RWPE1 (cell line): ENCODE results near the gene NEB.
A peak's percentile ranks its signal among the peaks of the same experiment; 100 is the strongest.

ENCODE experiments used
- CTCF ChIA-PET: fragments of 350-600 bp; sonication (Branson Sonifier 250); formaldehyde crosslinking; extraction: SDS; loops from one replicate; lab custom pipeline; 2021; lab: Yijun Ruan, JAX
- POLR2A ChIA-PET: fragments of 400-600 bp; formaldehyde crosslinking; extraction: SDS; loops from one replicate; lab custom pipeline; 2020; ENCODE audit warnings: antibody characterized with exemption; ENCODE audit not compliant: low non-redundant PET; lab: Yijun Ruan, JAX
- DNase-seq: peaks from one replicate; pipeline ENCODE4 v3.0.0; 2012; ENCODE audit warnings: low spot score
- H3K27ac ChIP-seq: fragments of 450-650 bp; 2 replicates; pipeline ENCODE4 v1.5.1; 2017
- CTCF ChIP-seq: fragments of 450-650 bp; conservative IDR thresholded peaks from 2 replicates; pipeline ENCODE4 v1.5.1; 2017; ENCODE audit warnings: low read depth, mild to moderate bottlenecking

NEB gene

GRCh38 chr2:151465771-151466170 lies 268.5 kb downstream of the NEB start:
- TF ChIP-seq CTCF = no peak
- CTCF ChIA-PET = no interaction called here

DNA sequence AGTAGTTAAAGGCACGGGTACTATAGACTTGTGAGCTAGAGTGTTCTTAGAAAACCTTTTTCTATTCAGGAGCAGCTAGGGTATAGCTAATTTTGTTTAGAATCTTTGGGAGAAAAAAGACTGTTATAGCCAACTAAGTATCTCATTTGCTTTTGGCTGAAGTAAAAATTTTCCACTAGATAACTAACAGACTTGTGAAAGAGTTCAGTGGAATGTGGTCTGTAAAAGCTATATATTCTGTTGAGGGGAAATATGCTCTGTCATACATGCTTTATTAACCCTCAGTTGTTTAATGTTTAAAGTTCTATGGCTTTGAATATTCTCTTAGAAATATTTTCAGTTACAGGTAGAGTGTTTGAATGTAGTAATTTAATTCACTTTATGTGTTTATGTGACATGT lies 274.9 kb downstream of the NEB start:
- H3K27ac ChIP-seq = no peak overlapping the region
- CTCF ChIA-PET = interaction anchor here (0.6 to 0.8 kb wide), 3 partner anchors 17 to 1706 kb away, joined by 3 read pairs; no protein-coding TSS in a partner anchor
- no peak for DNase-seq
- TF ChIP-seq CTCF = no peak
- POLR2A ChIA-PET = no interaction called here

More at GRCh38 chr2:151465771-151466170, 268.5 kb downstream of the NEB start:
- DNase-seq = no peak
- POLR2A ChIA-PET = no interaction called here
- H3K27ac ChIP-seq = no peak overlapping the region

DNA sequence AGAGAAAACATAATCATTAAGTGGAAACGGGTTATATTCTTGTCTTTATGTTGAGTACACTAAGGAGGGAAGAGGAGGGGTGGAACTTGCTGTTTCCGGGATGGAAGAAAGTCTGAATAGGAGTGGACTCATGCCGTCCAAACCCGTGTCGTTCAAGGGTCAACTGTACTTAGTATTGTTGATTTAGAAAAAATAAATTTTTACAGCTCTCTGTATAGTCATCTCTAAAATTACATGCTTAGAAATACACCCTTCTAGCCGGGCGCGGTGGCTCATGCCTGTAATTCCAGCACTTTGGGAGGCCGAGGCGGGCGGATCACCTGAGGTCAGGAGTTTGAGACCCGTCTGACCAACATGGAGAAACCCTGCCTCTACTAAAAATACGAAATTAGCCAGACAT lies 295.1 kb downstream of the NEB start:
- ChIA-PET POLR2A (interaction anchor here (0.7 kb wide), 1 partner anchor 64 kb away, joined by 6 read pairs; no protein-coding TSS in a partner anchor), CTCF (interaction anchor here (0.6 kb wide), 1 partner anchor 943 kb away, joined by 4 read pairs; no protein-coding TSS in a partner anchor)
- TF ChIP-seq CTCF = no peak
- no peak overlapping the region for H3K27ac ChIP-seq
- DNase-seq = no peak

GRCh38 chr2:151438506-151438905 lies 295.8 kb downstream of the NEB start:
- no peak for TF ChIP-seq CTCF
- H3K27ac ChIP-seq = no peak overlapping the region
- ChIA-PET POLR2A (no interaction called here), CTCF (interaction anchor here (0.6 to 2.3 kb wide), 2 partner anchors 9 to 20 kb away, joined by 3 to 11 read pairs; no protein-coding TSS in a partner anchor)
- DNase-seq = no peak

DNA sequence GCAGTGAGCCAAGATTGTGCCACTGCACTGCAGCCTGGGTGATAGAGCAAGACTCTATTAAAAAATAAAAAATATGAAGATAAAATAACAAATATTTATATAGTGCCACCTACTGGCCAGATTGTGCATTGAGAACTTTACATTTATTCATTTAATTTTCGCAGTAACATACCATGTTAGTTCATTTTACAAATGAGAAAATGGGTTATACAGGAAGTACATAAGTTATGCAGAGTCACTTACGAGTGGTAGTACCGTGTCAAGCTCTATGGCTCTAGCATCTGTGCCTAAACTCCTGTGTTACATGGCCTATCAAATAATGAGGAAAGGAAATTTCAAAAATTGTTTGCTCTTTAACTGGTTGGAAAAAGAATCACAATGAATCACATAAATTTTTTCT lies 296.6 kb downstream of the NEB start:
- POLR2A ChIA-PET = no interaction called here
- peak; percentile 62 for TF ChIP-seq CTCF
- CTCF ChIA-PET = interaction anchor here (1.3 to 2.3 kb wide), 2 partner anchors 10 to 23 kb away, joined by 4 to 11 read pairs; no protein-coding TSS in a partner anchor
- peak; percentile 6 for DNase-seq
- no peak overlapping the region for H3K27ac ChIP-seq
